HepG2 (cell line): ENCODE measurements around the gene TRIO. TPM values are rescaled to one million over a fixed set of nuclear protein-coding genes. Genes with fewer than 3 reads are reported as not detected.

ENCODE experiments used
- ATF5 ChIP-seq: sonication (generic); formaldehyde crosslinking; IDR thresholded peaks from 2 replicates; pipeline ENCODE4 v1.4.0; 2020; ENCODE audit warnings: mild to moderate bottlenecking, low read depth, missing genetic modification reagents
- ATM ChIP-seq: fragments of 450-650 bp; IDR thresholded peaks from 2 replicates; pipeline ENCODE4 v1.7.1; 2017; ENCODE audit warnings: mild to moderate bottlenecking, borderline replicate concordance
- FOXM1 ChIP-seq: sonication (generic); formaldehyde crosslinking; IDR thresholded peaks from 2 replicates; pipeline ENCODE4 v1.5.0; 2020; ENCODE audit warnings: missing genetic modification reagents
- PPARG ChIP-seq: conservative IDR thresholded peaks from 2 replicates; pipeline ENCODE4 v1.6.1; 2016; ENCODE audit warnings: missing biosample characterization, missing genetic modification reagents
- RFXAP ChIP-seq: sonication (generic); formaldehyde crosslinking; IDR thresholded peaks from 2 replicates; pipeline ENCODE4 v1.4.0; 2020; ENCODE audit warnings: missing genetic modification reagents, borderline replicate concordance
- SMARCC2 ChIP-seq: fragments of 450-650 bp; IDR thresholded peaks from 2 replicates; pipeline ENCODE4 v1.6.1; 2017; ENCODE audit warnings: antibody characterized with exemption, mild to moderate bottlenecking
- ZSCAN20 ChIP-seq: sonication (generic); formaldehyde crosslinking; IDR thresholded peaks from 2 replicates; pipeline ENCODE4 v1.4.0; 2020; ENCODE audit warnings: missing genetic modification reagents, mild to moderate bottlenecking, borderline replicate concordance
- polyA plus RNA-seq, 8 experiments: library from polyadenylated mRNA; depleted of rRNA in 3 of 8; stranded (reverse) in 7 of 8; unstranded in 1 of 8; fragments of >200 nt; fragmentation: Illumina TruSeq in 4 of 8; extraction: Trizol in 4 of 8; gene quantifications; 2 replicates each; pipeline versions ENCODE4 v1.2.1 to v1.2.3, GENCODE V29; 2011 to 2016; ENCODE audit warnings: low read depth in 4 of 8, missing spikeins in 1 of 8, mixed read lengths in 1 of 8; ENCODE audit not compliant: insufficient read depth in 1 of 8
- total RNA-seq, 5 experiments: library from RNA; depleted of rRNA; stranded (reverse); fragments of >200 nt; fragmentation: Illumina TruSeq; extraction: Trizol; gene quantifications; 2 replicates each; pipeline ENCODE4 v1.2.3, GENCODE V29; 2016; ENCODE audit warnings: low read depth in 1 of 5
- TF ChIP-seq, protein P1 (sequence below): sonication (generic); formaldehyde crosslinking; IDR thresholded peaks from 2 replicates; pipeline ENCODE4 v1.4.0; 2020; ENCODE audit warnings: mild to moderate bottlenecking, missing genetic modification reagents

The TRIO gene
- total and polyA plus RNA-seq, 2 of the 13 experiments (the other 11 are each of a cell fraction or from before 2014, with no cell fraction given) = 45.2 to 45.9 TPM

DNA sequence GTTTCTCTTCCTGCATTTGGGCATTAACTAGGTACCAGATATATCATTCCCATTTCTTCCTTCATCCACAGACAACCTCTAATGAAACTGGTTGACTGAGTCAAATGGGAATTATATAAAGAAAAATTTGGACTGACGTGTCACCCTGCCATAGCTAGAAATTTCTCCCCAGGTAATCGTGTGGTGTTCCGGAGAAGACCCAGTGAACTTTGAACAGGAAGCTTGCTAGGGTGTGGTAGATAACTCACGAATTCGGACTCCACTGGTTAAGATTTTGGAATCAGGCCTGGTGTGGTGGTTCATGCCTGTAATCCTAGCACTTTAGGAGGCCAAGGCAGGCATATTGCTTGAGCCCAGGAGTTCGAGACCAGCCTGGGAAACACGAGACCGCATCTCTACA lies 324.1 kb downstream of the TRIO start (continued):
- TF ChIP-seq, protein P1, sequence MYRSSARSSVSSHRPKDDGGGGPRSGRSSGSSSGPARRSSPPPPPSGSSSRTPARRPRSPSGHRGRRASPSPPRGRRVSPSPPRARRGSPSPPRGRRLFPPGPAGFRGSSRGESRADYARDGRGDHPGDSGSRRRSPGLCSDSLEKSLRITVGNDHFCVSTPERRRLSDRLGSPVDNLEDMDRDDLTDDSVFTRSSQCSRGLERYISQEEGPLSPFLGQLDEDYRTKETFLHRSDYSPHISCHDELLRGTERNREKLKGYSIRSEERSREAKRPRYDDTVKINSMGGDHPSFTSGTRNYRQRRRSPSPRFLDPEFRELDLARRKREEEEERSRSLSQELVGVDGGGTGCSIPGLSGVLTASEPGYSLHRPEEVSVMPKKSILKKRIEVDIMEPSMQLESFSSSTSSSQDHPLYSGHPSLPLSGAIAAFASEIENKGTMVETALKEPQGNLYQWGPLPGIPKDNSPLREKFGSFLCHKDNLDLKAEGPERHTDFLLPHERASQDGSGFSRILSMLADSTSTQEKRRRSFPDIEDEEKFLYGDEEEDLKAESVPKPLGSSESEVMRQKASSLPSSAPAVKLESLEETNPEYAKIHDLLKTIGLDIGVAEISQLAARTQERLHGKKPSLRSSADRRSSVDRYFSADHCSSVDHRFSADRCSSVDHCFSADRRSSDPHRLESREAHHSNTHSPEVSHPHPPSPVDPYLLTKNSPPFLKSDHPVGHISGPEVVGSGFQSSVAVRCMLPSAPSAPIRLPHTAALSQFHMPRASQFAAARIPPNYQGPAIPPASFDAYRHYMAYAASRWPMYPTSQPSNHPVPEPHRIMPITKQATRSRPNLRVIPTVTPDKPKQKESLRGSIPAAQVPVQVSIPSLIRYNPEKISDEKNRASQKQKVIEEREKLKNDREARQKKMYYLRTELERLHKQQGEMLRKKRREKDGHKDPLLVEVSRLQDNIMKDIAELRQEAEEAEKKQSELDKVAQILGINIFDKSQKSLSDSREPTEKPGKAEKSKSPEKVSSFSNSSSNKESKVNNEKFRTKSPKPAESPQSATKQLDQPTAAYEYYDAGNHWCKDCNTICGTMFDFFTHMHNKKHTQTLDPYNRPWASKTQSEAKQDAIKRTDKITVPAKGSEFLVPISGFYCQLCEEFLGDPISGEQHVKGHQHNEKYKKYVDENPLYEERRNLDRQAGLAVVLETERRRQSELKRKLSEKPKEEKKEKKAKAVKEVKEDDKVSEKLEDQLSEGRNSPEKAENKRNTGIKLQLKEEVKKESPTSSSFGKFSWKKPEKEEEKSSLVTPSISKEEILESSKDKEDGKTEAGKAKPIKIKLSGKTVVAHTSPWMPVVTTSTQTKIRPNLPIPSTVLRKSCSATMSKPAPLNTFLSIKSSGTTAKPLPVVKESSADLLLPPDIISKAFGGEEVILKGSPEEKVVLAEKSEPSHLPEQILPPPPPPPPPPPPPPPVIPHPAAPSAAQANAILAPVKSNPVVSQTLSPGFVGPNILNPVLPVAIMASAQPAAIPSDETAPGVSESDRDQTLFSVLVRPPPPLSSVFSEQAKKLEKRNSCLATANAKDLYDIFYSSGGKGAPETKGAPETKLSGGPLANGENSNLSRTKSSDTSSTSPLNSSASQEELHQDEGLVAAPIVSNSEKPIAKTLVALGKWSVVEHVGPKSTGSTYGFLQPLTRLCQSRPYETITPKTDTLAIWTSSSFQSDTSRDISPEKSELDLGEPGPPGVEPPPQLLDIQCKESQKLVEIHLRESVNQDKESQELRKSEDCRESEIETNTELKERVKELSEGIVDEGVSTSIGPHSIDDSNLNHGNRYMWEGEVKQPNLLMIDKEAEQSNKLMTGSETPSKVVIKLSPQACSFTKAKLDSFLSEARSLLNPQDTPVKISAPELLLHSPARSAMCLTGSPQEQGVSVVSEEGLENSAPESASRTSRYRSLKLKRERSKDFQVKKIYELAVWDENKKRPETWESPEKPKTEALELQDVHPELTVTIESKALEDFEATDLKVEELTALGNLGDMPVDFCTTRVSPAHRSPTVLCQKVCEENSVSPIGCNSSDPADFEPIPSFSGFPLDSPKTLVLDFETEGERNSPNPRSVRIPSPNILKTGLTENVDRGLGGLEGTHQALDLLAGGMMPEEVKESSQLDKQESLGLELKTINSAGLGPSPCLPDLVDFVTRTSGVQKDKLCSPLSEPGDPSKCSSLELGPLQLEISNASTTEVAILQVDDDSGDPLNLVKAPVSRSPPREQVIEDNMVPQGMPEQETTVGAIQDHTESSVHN (CRISPR knock-in tag) = no peak
- no peak for TF ChIP-seq ATM
- no peak for TF ChIP-seq ATF5 (CRISPR knock-in tag)
- no peak for TF ChIP-seq RFXAP (CRISPR knock-in tag)
- TF ChIP-seq FOXM1 (CRISPR knock-in tag) = no peak
- no peak for TF ChIP-seq SMARCC2
- TF ChIP-seq PPARG (CRISPR knock-in tag) = no peak
- no peak for TF ChIP-seq ZSCAN20
- TF ChIP-seq, all 625 proteins: peak for 0
